GM23338 (cell line): ENCODE results near the gene PPFIBP2. TPM values are rescaled to one million over a fixed set of nuclear protein-coding genes. Genes with fewer than 3 reads are reported as not detected.

Experiments used
- ATAC-seq: fragments of 200-7000 bp; cut with Tn5 transposase; 3 replicates; pipeline ENCODE4 v1.9.1; 2020
- DNase-seq: peaks from one replicate; pipeline ENCODE4 v3.0.0-alpha.2; 2015; ENCODE audit warnings: low spot score
- H2AFZ ChIP-seq: fragments of 200-600 bp; sonication (generic); 2 replicates; pipeline ENCODE4 v1.8.0; 2016; ENCODE audit warnings: antibody characterized with exemption, mild to moderate bottlenecking, moderate library complexity
- H3F3A ChIP-seq: fragments of 200-600 bp; sonication (generic); replicated peaks from 2 replicates; pipeline ENCODE4 v1.8.0; 2017; ENCODE audit warnings: antibody characterized with exemption, mixed run types, low read depth
- H3K27ac ChIP-seq: fragments of 200-600 bp; sonication (generic); 2 replicates; pipeline ENCODE4 v1.6.1; 2016; ENCODE audit warnings: low read depth
- H3K27me3 ChIP-seq: fragments of 200-600 bp; sonication (generic); 2 replicates; pipeline ENCODE4 v1.8.0; 2016; ENCODE audit warnings: mild to moderate bottlenecking, mixed run types, moderate library complexity; ENCODE audit not compliant: insufficient read depth
- H3K36me3 ChIP-seq: fragments of 200-600 bp; sonication (generic); 2 replicates; pipeline ENCODE4 v1.8.0; 2016; ENCODE audit warnings: mild to moderate bottlenecking; ENCODE audit not compliant: insufficient read depth
- H3K4me1 ChIP-seq: fragments of 200-600 bp; sonication (generic); 2 replicates; pipeline ENCODE4 v1.8.0; 2016; ENCODE audit warnings: mild to moderate bottlenecking, moderate library complexity; ENCODE audit not compliant: insufficient read depth
- H3K4me2 ChIP-seq: fragments of 200-600 bp; sonication (generic); 2 replicates; pipeline ENCODE4 v1.7.1; 2017; ENCODE audit warnings: mixed run types
- H3K4me3 ChIP-seq: fragments of 200-600 bp; sonication (generic); 2 replicates; pipeline ENCODE4 v1.6.1; 2016; ENCODE audit warnings: mixed run types
- H3K79me2 ChIP-seq: fragments of 200-600 bp; sonication (generic); replicated peaks from 2 replicates; pipeline ENCODE4 v1.8.0; 2017; ENCODE audit warnings: mild to moderate bottlenecking; ENCODE audit not compliant: insufficient read depth
- H3K9me2 ChIP-seq: fragments of 200-600 bp; sonication (generic); 2 replicates; pipeline ENCODE4 v1.8.0; 2017; ENCODE audit not compliant: insufficient read depth
- H4K20me1 ChIP-seq: fragments of 200-600 bp; sonication (generic); replicated peaks from 2 replicates; pipeline ENCODE4 v1.8.0; 2017; ENCODE audit warnings: mild to moderate bottlenecking; ENCODE audit not compliant: insufficient read depth
- H3K27ac Mint-ChIP-seq: 2 replicates; pipeline ENCODE4 v1.8.0; 2020; ENCODE audit warnings: inconsistent platforms, mild to moderate bottlenecking, moderate library complexity, mixed read lengths
- H3K27me3 Mint-ChIP-seq: 3 replicates; pipeline ENCODE4 v1.8.0; 2022; ENCODE audit warnings: low read depth, mild to moderate bottlenecking, moderate library complexity, mixed read lengths, inconsistent platforms; ENCODE audit not compliant: insufficient read depth, poor library complexity
- H3K36me3 Mint-ChIP-seq: 3 replicates; pipeline ENCODE4 v1.8.0; 2021; ENCODE audit warnings: low read depth, mild to moderate bottlenecking, inconsistent platforms, moderate library complexity, mixed read lengths
- H3K4me1 Mint-ChIP-seq: 3 replicates; pipeline ENCODE4 v1.8.0; 2020; ENCODE audit warnings: mild to moderate bottlenecking, inconsistent platforms, mixed read lengths
- H3K4me3 Mint-ChIP-seq: 3 replicates; pipeline ENCODE4 v1.8.0; 2021; ENCODE audit warnings: moderate library complexity, mild to moderate bottlenecking, inconsistent platforms, mixed read lengths
- H3K9me3 Mint-ChIP-seq: 3 replicates; pipeline ENCODE4 v1.8.0; 2020; ENCODE audit warnings: moderate library complexity, mild to moderate bottlenecking, inconsistent platforms, mixed read lengths
- CTCF ChIP-seq, 2 experiments: fragments of 200-600 bp in 1 of 2; sonication (generic) in 1 of 2; conservative IDR thresholded peaks; 2 replicates each; pipeline versions ENCODE4 v1.5.1 to v1.6.1; 2016 to 2017; ENCODE audit warnings: antibody characterized with exemption in 2 of 2, low read depth in 2 of 2, mild to moderate bottlenecking in 2 of 2, moderate library complexity in 1 of 2
- ETS1 ChIP-seq: IDR thresholded peaks from 2 replicates; pipeline ENCODE4 v1.6.1; 2016; ENCODE audit warnings: antibody characterized with exemption
- EZH2 ChIP-seq: fragments of 200-600 bp; sonication (generic); IDR thresholded peaks from one replicate; pipeline ENCODE4 v1.8.0; 2017; ENCODE audit warnings: antibody characterized with exemption, mild to moderate bottlenecking, low read depth; ENCODE audit not compliant: unreplicated experiment
- NANOG ChIP-seq: IDR thresholded peaks from 2 replicates; pipeline ENCODE4 v1.6.1; 2016; ENCODE audit warnings: antibody characterized with exemption, borderline replicate concordance
- POLR2AphosphoS5 ChIP-seq: IDR thresholded peaks from 2 replicates; pipeline ENCODE4 v1.6.1; 2016; ENCODE audit warnings: antibody characterized with exemption, low read depth
- REST ChIP-seq: IDR thresholded peaks from one replicate; pipeline ENCODE4 v1.6.1; 2018; ENCODE audit warnings: antibody characterized with exemption; ENCODE audit not compliant: unreplicated experiment
- STAT1 ChIP-seq: IDR thresholded peaks from one replicate; pipeline ENCODE4 v1.6.1; 2016; ENCODE audit warnings: antibody characterized with exemption; ENCODE audit not compliant: unreplicated experiment
- ZNF462 ChIP-seq: fragments of 250-450 bp; sonication (Bioruptor Pico); IDR thresholded peaks from 2 replicates; pipeline ENCODE4 v1.5.0; 2020; ENCODE audit warnings: mild to moderate bottlenecking, moderate library complexity
- polyA plus RNA-seq: library from polyadenylated mRNA; unstranded; fragments of >200 nt; fragmentation: Nextera tagmentation; extraction: Ambion mirVana; gene quantifications from 2 replicates; pipeline ENCODE4 v1.2.1, GENCODE V29; 2016
- total RNA-seq: library from RNA; depleted of rRNA; stranded (reverse); fragments of >200 nt; shearing (Covaris generic); gene quantifications from 2 replicates; pipeline ENCODE4 v1.2.3, GENCODE V29; 2014

Gene PPFIBP2
- total and polyA plus RNA-seq, 2 experiments from 2014 or later = 7.1 to 14.8 TPM

GRCh38 chr11:7677796-7678201, 164.0 kb downstream of the PPFIBP2 start (continued):
- TF ChIP-seq REST (no peak), EZH2 (no peak), STAT1 (no peak), NANOG (no peak)

GRCh38 chr11:7683571-7683970, 169.8 kb downstream of the PPFIBP2 start:
- Histone ChIP-seq H3K4me2 (no peak overlapping the region), H4K20me1 (no peaks in the 10 kb centered on the region), H3K27me3 (no peaks in the 10 kb centered on the region), H3K36me3 (no peaks in the 10 kb centered on the region), H3K27ac (no peak overlapping the region), H2AFZ (no peak overlapping the region), H3F3A (no peaks in the 10 kb centered on the region), H3K9me2 (no peaks in the 10 kb centered on the region; the same call in 1 of the 2 replicates), H3K79me2 (no peaks in the 10 kb centered on the region), H3K4me3 (no peak overlapping the region), H3K4me1 (peaks cover 18% of the 10 kb centered on the region)
- peaks cover 23% of the 10 kb centered on the region for H3K4me1 Mint-ChIP-seq
- no peak overlapping the region for H3K27ac Mint-ChIP-seq
- no peaks in the 10 kb centered on the region for H3K36me3 Mint-ChIP-seq
- ATAC-seq (no peak), DNase-seq (no peak)
- H3K9me3 Mint-ChIP-seq = peaks cover 3% of the 10 kb centered on the region; the same call in 1 of the 3 replicates
- no peak overlapping the region for H3K4me3 Mint-ChIP-seq
- TF ChIP-seq ETS1 (no peak), CTCF (conservative IDR thresholded peaks at IDR 0.05; ENCODE audit: low read depth in 2 of 2) (no peak), REST (no peak), NANOG (no peak), ZNF462 (CRISPR knock-in tag) (no peak), EZH2 (no peak), POLR2AphosphoS5 (no peak)
- peaks cover 9% of the 10 kb centered on the region for H3K27me3 Mint-ChIP-seq
